Measurements from ENCODE around the gene TMEM132A.
A peak's percentile ranks its signal among the peaks of the same experiment; 100 is the strongest.

TMEM132A gene

GRCh38 chr11:60880643-60881282 lies 43.5 kb upstream of the TMEM132A start:
- DNase-seq (ENCODE audit: low read depth, low spot score) = no peak
- no peak for TF ChIP-seq CTCF (IDR thresholded peaks at IDR 0.05; ENCODE audit: low read depth, low read length)
- H3K4me3 ChIP-seq (ENCODE audit: low read depth, low read length) = no peak overlapping the region
- in situ Hi-C loops (cut with HindIII; ENCODE audit: low sequenced_read_pairs) = no loop called here

- peak; percentile 80 for TF ChIP-seq CTCF (IDR thresholded peaks at IDR 0.05; ENCODE audit: low read depth, low read length)
- H3K4me3 ChIP-seq (ENCODE audit: low read depth, low read length) = no peak overlapping the region
- DNase-seq (ENCODE audit: low read depth, low spot score) = peak; percentile 65
- in situ Hi-C loops (cut with HindIII; ENCODE audit: low sequenced_read_pairs) = no loop called here
Observed at GRCh38 chr11:60887556-60887955, 36.7 kb upstream of the TMEM132A start.

GRCh38 chr11:60889869-60890311 lies 34.4 kb upstream of the TMEM132A start:
- no peak for TF ChIP-seq CTCF (IDR thresholded peaks at IDR 0.05; ENCODE audit: low read depth, low read length)
- in situ Hi-C loops (cut with HindIII; ENCODE audit: low sequenced_read_pairs) = no loop called here
- H3K4me3 ChIP-seq (ENCODE audit: low read depth, low read length) = no peak overlapping the region
- DNase-seq (ENCODE audit: low read depth, low spot score) = no peak

GRCh38 chr11:60890696-60891095 lies 33.6 kb upstream of the TMEM132A start:
- no peak for DNase-seq (ENCODE audit: low read depth, low spot score)
- in situ Hi-C loops (cut with HindIII; ENCODE audit: low sequenced_read_pairs) = no loop called here
- no peak for TF ChIP-seq CTCF (IDR thresholded peaks at IDR 0.05; ENCODE audit: low read depth, low read length)
- no peak overlapping the region for H3K4me3 ChIP-seq (ENCODE audit: low read depth, low read length)

GRCh38 chr11:60891103-60891741 lies 33.0 kb upstream of the TMEM132A start:
- DNase-seq (ENCODE audit: low read depth, low spot score) = no peak
- in situ Hi-C loops (cut with HindIII; ENCODE audit: low sequenced_read_pairs) = no loop called here
- no peak for TF ChIP-seq CTCF (IDR thresholded peaks at IDR 0.05; ENCODE audit: low read depth, low read length)
- no peak overlapping the region for H3K4me3 ChIP-seq (ENCODE audit: low read depth, low read length)

GRCh38 chr11:60895687-60896086 lies 28.6 kb upstream of the TMEM132A start:
- DNase-seq (ENCODE audit: low read depth, low spot score) = no peak
- TF ChIP-seq CTCF (IDR thresholded peaks at IDR 0.05; ENCODE audit: low read depth, low read length) = no peak
- no peak overlapping the region for H3K4me3 ChIP-seq (ENCODE audit: low read depth, low read length)
- in situ Hi-C loops (cut with HindIII; ENCODE audit: low sequenced_read_pairs) = no loop called here

Measured in astrocyte of the spinal cord (primary cell).